ENCODE results near the gene MED13.
A peak's percentile ranks its signal among the peaks of the same experiment; 100 is the strongest.
"Not testable (repeated sequence)": the region's sequence is repeated elsewhere in the genome, so short reads cannot be mapped to it uniquely, and the experiment has no call there.

The MED13 gene

GRCh38 chr17:61984821-61985220 is 80.3 kb downstream of the MED13 start:
- no peak for FAIRE-seq

GRCh38 chr17:61981323-61981722 is 83.8 kb downstream of the MED13 start:
- FAIRE-seq, result no peak

GRCh38 chr17:61980535-61980934 is 84.5 kb downstream of the MED13 start:
- no peak for FAIRE-seq

- FAIRE-seq, result no peak
Observed at GRCh38 chr17:61974115-61974514, 91.0 kb downstream of the MED13 start.

- no peak for FAIRE-seq
Observed at GRCh38 chr17:61972311-61972710, 92.8 kb downstream of the MED13 start.

GRCh38 chr17:61970030-61970429 is 95.0 kb downstream of the MED13 start:
- FAIRE-seq, result no peak

GRCh38 chr17:61968757-61969156 is 96.3 kb downstream of the MED13 start:
- FAIRE-seq, result no peak

GRCh38 chr17:61967729-61968128 is 97.3 kb downstream of the MED13 start:
- no peak for FAIRE-seq

- FAIRE-seq, result no peak
Observed at GRCh38 chr17:61966191-61966590, 98.9 kb downstream of the MED13 start.

- no peak for FAIRE-seq
Observed at GRCh38 chr17:61955619-61956018, 109.5 kb downstream of the MED13 start.

- no peak for FAIRE-seq
Observed at GRCh38 chr17:61947367-61948078, 117.6 kb downstream of the MED13 start.

- no peak for FAIRE-seq
Observed at GRCh38 chr17:61946359-61946758, 118.7 kb downstream of the MED13 start.

GRCh38 chr17:61943117-61943516 is 122.0 kb downstream of the MED13 start:
- FAIRE-seq, result no peak

GRCh38 chr17:61942085-61942484 is 123.0 kb downstream of the MED13 start:
- FAIRE-seq, result no peak

- FAIRE-seq, result no peak
Observed at GRCh38 chr17:61928101-61928436, 137.0 kb downstream of the MED13 start.

- no peak for FAIRE-seq
Observed at GRCh38 chr17:61927208-61928100, 137.6 kb downstream of the MED13 start, which contains the start of gene INTS2. TSS of gene INTS2 (minus strand) at chr17:61927982. CDS start at chr17:61926644, 1,338 bp downstream.

- FAIRE-seq, result no peak
Observed at GRCh38 chr17:61926826-61927207, 138.3 kb downstream of the MED13 start.

GRCh38 chr17:61915162-61915561 is 149.9 kb downstream of the MED13 start:
- not testable (repeated sequence) for FAIRE-seq

GRCh38 chr17:61908292-61909037 is 156.6 kb downstream of the MED13 start:
- FAIRE-seq, result peak; percentile 57

GRCh38 chr17:61907361-61907760 is 157.7 kb downstream of the MED13 start:
- no peak for FAIRE-seq

- no peak for FAIRE-seq
Observed at GRCh38 chr17:61904094-61904710, 160.9 kb downstream of the MED13 start.

- FAIRE-seq, result no peak
Observed at GRCh38 chr17:61903251-61903650, 161.8 kb downstream of the MED13 start.

Data from colon (tissue), 2 donors.